NCI-H2196 treated with DMSO at 0.1 percent for 48 hours (cell line): ENCODE measurements around the gene DUSP2.

Experiments used
- DNase-seq: peaks from one replicate; lab custom pipeline; 2025; ENCODE audit not compliant: unreplicated experiment; lab: John Stamatoyannopoulos, UW

Gene DUSP2

GRCh38 chr2:96145036-96145847, at the start of gene DUSP2:
Gene DUSP2, minus strand, starts transcription at chr2:96145440. Its CDS starts 86 bp downstream, at chr2:96145354.
- peak; percentile 67 for DNase-seq

- DNase-seq: no peak
Measured at GRCh38 chr2:96191937-96192670, 46.9 kb upstream of the DUSP2 start.

- DNase-seq: no peak
Measured at GRCh38 chr2:96188821-96189526, 43.7 kb upstream of the DUSP2 start.

GRCh38 chr2:96186562-96186961, 41.3 kb upstream of the DUSP2 start:
- no peak for DNase-seq

GRCh38 chr2:96185516-96185915, 40.3 kb upstream of the DUSP2 start:
- DNase-seq: no peak

GRCh38 chr2:96184989-96185388, 39.7 kb upstream of the DUSP2 start:
- DNase-seq: no peak

- no peak for DNase-seq
Measured at GRCh38 chr2:96184188-96184587, 38.9 kb upstream of the DUSP2 start.

- no peak for DNase-seq
Measured at GRCh38 chr2:96181529-96181928, 36.3 kb upstream of the DUSP2 start.

GRCh38 chr2:96180521-96180920, 35.3 kb upstream of the DUSP2 start:
- no peak for DNase-seq

GRCh38 chr2:96180002-96180401, 34.8 kb upstream of the DUSP2 start:
- no peak for DNase-seq

- no peak for DNase-seq
Measured at GRCh38 chr2:96176661-96177060, 31.4 kb upstream of the DUSP2 start.

GRCh38 chr2:96175951-96176350, 30.7 kb upstream of the DUSP2 start:
- no peak for DNase-seq

- DNase-seq: peak; percentile 41
Measured at GRCh38 chr2:96174251-96175144, 29.3 kb upstream of the DUSP2 start.

GRCh38 chr2:96171831-96172230, 26.6 kb upstream of the DUSP2 start:
- DNase-seq: no peak

- no peak for DNase-seq
Measured at GRCh38 chr2:96170626-96171025, 25.4 kb upstream of the DUSP2 start.

- no peak for DNase-seq
Measured at GRCh38 chr2:96169868-96170507, 24.7 kb upstream of the DUSP2 start.

- DNase-seq: no peak
Measured at GRCh38 chr2:96167407-96168013, 22.3 kb upstream of the DUSP2 start.

- DNase-seq: no peak
Measured at GRCh38 chr2:96164459-96165184, 19.4 kb upstream of the DUSP2 start.

GRCh38 chr2:96163768-96164429, 18.7 kb upstream of the DUSP2 start:
- DNase-seq: no peak
